Body of pancreas (tissue), 4 donors: Measurements from ENCODE around the gene NWD2. TPM values are rescaled to one million over a fixed set of nuclear protein-coding genes. Genes with fewer than 3 reads are reported as not detected.

Experiments
- ATAC-seq: fragments of 150-250 bp; one replicate; pipeline ENCODE4 v1.9.1; 2016
- DNase-seq, 4 donors: peaks; one replicate each; pipeline ENCODE4 v3.0.0-alpha.2; 2019
- H3K27ac ChIP-seq, 4 donors: fragments of 200-600 bp; sonication (generic); 1 replicate in 3 of 4; 2 replicates in 1 of 4; pipeline versions ENCODE4 v1.5.1 to v1.6.1; 2016 to 2019; ENCODE audit warnings: mild to moderate bottlenecking in 1 of 4, mixed read lengths in 1 of 4, moderate library complexity in 1 of 4
- H3K27me3 ChIP-seq, 2 donors: fragments of 200-600 bp; sonication (generic); one replicate each; pipeline ENCODE4 v1.6.0; 2016; ENCODE audit warnings: mild to moderate bottlenecking in 1 of 2
- H3K36me3 ChIP-seq, 2 donors: fragments of 200-600 bp; sonication (generic); replicated peaks in 1 of 2; 2 replicates each; pipeline ENCODE4 v1.5.1; 2016; ENCODE audit warnings: low read depth in 2 of 2; ENCODE audit not compliant: insufficient read depth in 1 of 2
- H3K4me1 ChIP-seq: fragments of 200-600 bp; sonication (generic); one replicate; pipeline ENCODE4 v1.6.0; 2016
- H3K4me3 ChIP-seq, 2 donors: fragments of 200-600 bp; sonication (generic); 1 replicate in 1 of 2; 2 replicates in 1 of 2; pipeline ENCODE4 v1.5.1; 2016 to 2019
- H3K9me3 ChIP-seq, 3 donors: fragments of 200-600 bp; sonication (generic); 1 replicate in 2 of 3; 2 replicates in 1 of 3; pipeline ENCODE4 v1.5.1; 2016
- POLR2A ChIP-seq, 3 donors: fragments of 450-650 bp; IDR thresholded peaks; one replicate each; pipeline ENCODE4 v1.6.1; 2016; ENCODE audit warnings: antibody characterized with exemption in 3 of 3, mild to moderate bottlenecking in 2 of 3
- WGBS, 2 donors: methylation state at CpG; one replicate each; pipeline ENCODE4 v1.1.5; 2017; 5-methylcytosine and 5-hydroxymethylcytosine counted together
- intact Hi-C: fragments of 100-400 bp; cut with DNase I; formaldehyde crosslinking; loops from one replicate; pipeline ENCODE4 v1.15.1; 2023
- total RNA-seq, 2 donors: library from RNA; depleted of rRNA; stranded (reverse); fragments of >200 nt; gene quantifications; one replicate each; pipeline ENCODE4 v1.1.0, GENCODE V29; 2016
- TF ChIP-seq, protein P1 (sequence below), 7 experiments: fragments of 450-650 bp in 4 of 7; fragments of 200-600 bp in 3 of 7; sonication (generic) in 3 of 7; IDR thresholded peaks; one replicate each; pipeline ENCODE4 v1.5.1; 2016 to 2019; ENCODE audit warnings: antibody characterized with exemption in 7 of 7

The NWD2 gene
- total RNA-seq, 2 donors from 2014 or later, result 0.26 to 4.0 TPM

- H3K4me1 ChIP-seq, result peaks cover 8% of the 10 kb centered on the region
- DNase-seq (no peak), ATAC-seq (no peak)
- WGBS, 2 donors, result 94 to 97% methylated on average over 8 of the region's 8 CpGs
- H3K27me3 ChIP-seq, result no peaks in the 10 kb centered on the region
- no peak overlapping the region for H3K27ac ChIP-seq
- H3K4me3 ChIP-seq, result no peak overlapping the region
- TF ChIP-seq POLR2A (IDR thresholded peaks at IDR 0.05), result no peak
- TF ChIP-seq, protein P1, sequence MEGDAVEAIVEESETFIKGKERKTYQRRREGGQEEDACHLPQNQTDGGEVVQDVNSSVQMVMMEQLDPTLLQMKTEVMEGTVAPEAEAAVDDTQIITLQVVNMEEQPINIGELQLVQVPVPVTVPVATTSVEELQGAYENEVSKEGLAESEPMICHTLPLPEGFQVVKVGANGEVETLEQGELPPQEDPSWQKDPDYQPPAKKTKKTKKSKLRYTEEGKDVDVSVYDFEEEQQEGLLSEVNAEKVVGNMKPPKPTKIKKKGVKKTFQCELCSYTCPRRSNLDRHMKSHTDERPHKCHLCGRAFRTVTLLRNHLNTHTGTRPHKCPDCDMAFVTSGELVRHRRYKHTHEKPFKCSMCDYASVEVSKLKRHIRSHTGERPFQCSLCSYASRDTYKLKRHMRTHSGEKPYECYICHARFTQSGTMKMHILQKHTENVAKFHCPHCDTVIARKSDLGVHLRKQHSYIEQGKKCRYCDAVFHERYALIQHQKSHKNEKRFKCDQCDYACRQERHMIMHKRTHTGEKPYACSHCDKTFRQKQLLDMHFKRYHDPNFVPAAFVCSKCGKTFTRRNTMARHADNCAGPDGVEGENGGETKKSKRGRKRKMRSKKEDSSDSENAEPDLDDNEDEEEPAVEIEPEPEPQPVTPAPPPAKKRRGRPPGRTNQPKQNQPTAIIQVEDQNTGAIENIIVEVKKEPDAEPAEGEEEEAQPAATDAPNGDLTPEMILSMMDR (IDR thresholded peaks at IDR 0.05), result no peak
- intact Hi-C loops, result loop anchor here (10.0 kb wide), 1 partner anchor 119 kb away; no protein-coding TSS in a partner anchor
- H3K36me3 ChIP-seq, result no peaks in the 10 kb centered on the region
- no peaks in the 10 kb centered on the region for H3K9me3 ChIP-seq
These were observed 201.5 kb downstream of the NWD2 start for GRCh38 chr4:37446016-37446415.

GRCh38 chr4:37447886-37448285, 203.3 kb downstream of the NWD2 start:
- no peak overlapping the region for H3K4me3 ChIP-seq
- no peaks in the 10 kb centered on the region for H3K27me3 ChIP-seq
- DNase-seq (no peak), ATAC-seq (no peak)
- TF ChIP-seq, protein P1 (IDR thresholded peaks at IDR 0.05), result no peak
- TF ChIP-seq POLR2A (IDR thresholded peaks at IDR 0.05), result no peak
- no peaks in the 10 kb centered on the region for H3K9me3 ChIP-seq
- no peak overlapping the region for H3K27ac ChIP-seq
- H3K4me1 ChIP-seq, result peaks cover 22% of the 10 kb centered on the region
- no peaks in the 10 kb centered on the region for H3K36me3 ChIP-seq
- intact Hi-C loops, result loop anchor here (10.0 kb wide), 1 partner anchor 117 kb away; no protein-coding TSS in a partner anchor
- WGBS, 2 donors, result 82 to 85% methylated on average over 3 of the region's 3 CpGs

- intact Hi-C loops, result no loop called here
- ATAC-seq (no peak), DNase-seq (no peak)
- TF ChIP-seq POLR2A (IDR thresholded peaks at IDR 0.05), result no peak
- TF ChIP-seq, protein P1 (IDR thresholded peaks at IDR 0.05), result no peak
- Histone ChIP-seq H3K9me3 (no peaks in the 10 kb centered on the region), H3K27me3 (no peaks in the 10 kb centered on the region), H3K4me3 (no peak overlapping the region), H3K27ac (peak overlapping the region in 2 of 4 donors; percentile 22 to 49), H3K36me3 (no peaks in the 10 kb centered on the region), H3K4me1 (peaks cover 29% of the 10 kb centered on the region)
- WGBS, 2 donors, result 74 to 79% methylated on average over 2 of the region's 2 CpGs
These were observed 205.8 kb downstream of the NWD2 start for GRCh38 chr4:37450309-37450708.

- peak in 3 of 4 donors; percentile 31 to 52 (median 50) for DNase-seq
- Histone ChIP-seq H3K4me3 (no peak overlapping the region), H3K27me3 (no peaks in the 10 kb centered on the region), H3K36me3 (no peaks in the 10 kb centered on the region), H3K4me1 (peaks cover 29% of the 10 kb centered on the region), H3K27ac (peak overlapping the region in 3 of 4 donors; percentile 22 to 49 (median 36)), H3K9me3 (no peaks in the 10 kb centered on the region)
- WGBS, 2 donors, result 38 to 40% methylated on average over 1 of the region's 1 CpG
- TF ChIP-seq, protein P1 (IDR thresholded peaks at IDR 0.05), result no peak
- TF ChIP-seq POLR2A (IDR thresholded peaks at IDR 0.05), result no peak
- intact Hi-C loops, result no loop called here
- ATAC-seq, result no peak
These were observed 206.4 kb downstream of the NWD2 start for GRCh38 chr4:37450911-37451310.

DNA sequence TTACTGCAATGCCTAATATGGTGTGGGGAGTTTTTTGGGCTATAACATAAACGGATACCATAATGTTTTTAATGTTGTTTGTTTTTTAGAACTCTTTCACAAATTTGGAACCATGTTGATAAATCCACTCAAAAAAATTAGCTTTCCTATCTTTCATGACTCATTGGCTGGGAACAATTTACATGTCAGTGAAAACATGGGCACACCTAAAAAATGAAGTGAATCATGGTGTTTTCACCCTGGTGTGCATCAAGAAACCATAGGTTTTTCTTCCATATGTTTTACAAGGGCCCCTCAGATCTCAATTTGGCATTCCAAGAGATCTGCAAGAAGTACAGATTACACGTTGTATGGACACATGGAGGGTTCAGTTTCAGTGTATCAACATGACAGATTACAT, 207.1 kb downstream of the NWD2 start:
- peaks cover 36% of the 10 kb centered on the region for H3K4me1 ChIP-seq
- peak overlapping the region in 2 of 4 donors; percentile 36 to 49 for H3K27ac ChIP-seq
- no peak for TF ChIP-seq POLR2A (IDR thresholded peaks at IDR 0.05)
- TF ChIP-seq, protein P1 (IDR thresholded peaks at IDR 0.05), result no peak
- 63 to 68% methylated on average over 2 of the region's 2 CpGs for WGBS, 2 donors
- no peaks in the 10 kb centered on the region for H3K9me3 ChIP-seq
- H3K4me3 ChIP-seq, result no peak overlapping the region
- H3K36me3 ChIP-seq, result no peaks in the 10 kb centered on the region
- H3K27me3 ChIP-seq, result no peaks in the 10 kb centered on the region
- no peak for DNase-seq
- no peak for ATAC-seq
- intact Hi-C loops, result no loop called here
